Choroid plexus epithelial cell (primary cell): ENCODE results near the gene RSL1D1.

ENCODE experiments used
- DNase-seq: peaks from one replicate; pipeline ENCODE4 v3.0.0-alpha.2; 2010; ENCODE audit warnings: low read depth
- H3K4me3 ChIP-seq: 2 replicates; pipeline ENCODE4 v1.5.1; 2011; ENCODE audit warnings: low read depth, mild to moderate bottlenecking, control low read depth, low read length, moderate library complexity
- TF ChIP-seq, protein P1 (sequence below): conservative IDR thresholded peaks from 2 replicates; pipeline ENCODE4 v1.5.1; 2011; ENCODE audit warnings: low read depth, mild to moderate bottlenecking, control low read depth, inconsistent platforms, low read length, moderate library complexity

RSL1D1 gene

DNA sequence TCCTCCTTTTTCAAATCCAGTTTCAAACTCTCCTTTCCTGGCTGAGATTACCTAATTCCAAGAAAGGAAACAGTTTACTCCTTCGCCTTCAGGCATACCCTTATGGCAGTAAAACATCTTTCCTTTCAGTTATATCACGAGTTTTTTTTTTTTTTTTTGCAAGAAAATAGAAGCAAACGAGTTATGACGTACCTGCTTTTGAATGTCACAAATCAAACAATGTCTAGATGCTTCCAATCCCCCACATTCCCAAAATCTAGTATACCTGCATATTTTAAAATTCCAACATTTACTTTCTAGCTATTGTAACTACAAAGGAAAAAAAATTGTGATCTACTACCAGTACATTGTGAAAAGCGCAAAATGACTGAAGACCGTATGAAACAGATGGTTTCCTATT is 35.5 kb upstream of the RSL1D1 start:
- no peak overlapping the region for H3K4me3 ChIP-seq
- TF ChIP-seq, protein P1, sequence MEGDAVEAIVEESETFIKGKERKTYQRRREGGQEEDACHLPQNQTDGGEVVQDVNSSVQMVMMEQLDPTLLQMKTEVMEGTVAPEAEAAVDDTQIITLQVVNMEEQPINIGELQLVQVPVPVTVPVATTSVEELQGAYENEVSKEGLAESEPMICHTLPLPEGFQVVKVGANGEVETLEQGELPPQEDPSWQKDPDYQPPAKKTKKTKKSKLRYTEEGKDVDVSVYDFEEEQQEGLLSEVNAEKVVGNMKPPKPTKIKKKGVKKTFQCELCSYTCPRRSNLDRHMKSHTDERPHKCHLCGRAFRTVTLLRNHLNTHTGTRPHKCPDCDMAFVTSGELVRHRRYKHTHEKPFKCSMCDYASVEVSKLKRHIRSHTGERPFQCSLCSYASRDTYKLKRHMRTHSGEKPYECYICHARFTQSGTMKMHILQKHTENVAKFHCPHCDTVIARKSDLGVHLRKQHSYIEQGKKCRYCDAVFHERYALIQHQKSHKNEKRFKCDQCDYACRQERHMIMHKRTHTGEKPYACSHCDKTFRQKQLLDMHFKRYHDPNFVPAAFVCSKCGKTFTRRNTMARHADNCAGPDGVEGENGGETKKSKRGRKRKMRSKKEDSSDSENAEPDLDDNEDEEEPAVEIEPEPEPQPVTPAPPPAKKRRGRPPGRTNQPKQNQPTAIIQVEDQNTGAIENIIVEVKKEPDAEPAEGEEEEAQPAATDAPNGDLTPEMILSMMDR: no peak
- DNase-seq: no peak

DNA sequence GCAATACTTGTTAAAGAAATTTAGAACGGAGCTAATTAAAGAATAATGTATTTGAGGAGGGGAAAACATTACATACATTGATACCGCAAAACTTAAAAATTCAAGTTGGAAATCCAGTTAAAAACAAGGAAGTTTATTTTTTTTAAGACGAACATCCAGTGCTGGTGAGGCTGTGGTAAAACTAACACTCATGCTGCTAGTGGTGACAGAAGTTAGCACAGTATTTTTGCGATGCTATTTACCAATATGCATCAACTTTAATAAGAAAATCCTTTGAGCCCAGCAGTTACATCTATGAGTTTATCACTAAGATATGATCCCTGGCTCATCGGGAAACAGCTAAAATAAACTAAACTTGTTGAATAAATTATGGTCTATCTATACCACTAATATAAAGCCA is 32.7 kb upstream of the RSL1D1 start:
- H3K4me3 ChIP-seq: no peak overlapping the region
- TF ChIP-seq, protein P1: no peak
- DNase-seq: no peak

DNA sequence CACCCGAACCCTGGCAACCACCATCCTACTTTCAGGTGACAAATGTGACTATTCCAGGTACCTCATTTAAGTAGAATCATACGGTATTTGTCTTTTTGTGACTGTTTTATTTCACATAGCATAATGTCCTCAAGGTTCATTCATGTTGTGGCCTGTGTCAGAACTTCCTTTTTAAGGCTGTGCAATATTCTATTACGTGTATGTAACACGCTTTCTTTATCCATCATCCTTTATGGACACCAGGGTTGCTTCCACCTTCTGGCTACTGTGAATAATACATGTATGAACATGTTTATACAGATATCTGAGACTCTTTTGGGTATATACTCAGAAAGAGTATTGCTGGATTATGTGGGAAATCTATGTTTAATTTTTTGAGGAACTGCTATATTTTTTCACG is 28.7 kb upstream of the RSL1D1 start:
- no peak for DNase-seq
- H3K4me3 ChIP-seq: no peak overlapping the region
- TF ChIP-seq, protein P1: no peak

DNA sequence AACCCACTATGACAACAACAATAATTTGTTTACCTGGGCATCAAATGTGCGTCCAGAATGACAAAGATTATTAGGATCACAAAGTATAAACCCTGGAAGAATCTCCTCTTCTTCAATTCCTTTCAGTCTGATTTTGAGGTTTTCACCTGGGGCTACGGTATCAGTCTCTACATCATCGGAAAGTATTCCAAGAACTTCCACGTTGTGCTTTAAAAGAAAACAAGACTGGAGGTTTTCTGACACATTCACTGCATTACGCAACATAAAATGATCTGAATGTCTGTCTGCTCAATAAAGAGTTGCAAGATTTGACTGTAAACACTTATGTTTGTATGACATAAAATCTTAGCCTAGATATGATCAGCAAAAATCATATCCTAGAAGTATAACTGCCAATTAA is 26.0 kb upstream of the RSL1D1 start:
- no peak overlapping the region for H3K4me3 ChIP-seq
- DNase-seq: peak; percentile 79
- TF ChIP-seq, protein P1: no peak

DNA sequence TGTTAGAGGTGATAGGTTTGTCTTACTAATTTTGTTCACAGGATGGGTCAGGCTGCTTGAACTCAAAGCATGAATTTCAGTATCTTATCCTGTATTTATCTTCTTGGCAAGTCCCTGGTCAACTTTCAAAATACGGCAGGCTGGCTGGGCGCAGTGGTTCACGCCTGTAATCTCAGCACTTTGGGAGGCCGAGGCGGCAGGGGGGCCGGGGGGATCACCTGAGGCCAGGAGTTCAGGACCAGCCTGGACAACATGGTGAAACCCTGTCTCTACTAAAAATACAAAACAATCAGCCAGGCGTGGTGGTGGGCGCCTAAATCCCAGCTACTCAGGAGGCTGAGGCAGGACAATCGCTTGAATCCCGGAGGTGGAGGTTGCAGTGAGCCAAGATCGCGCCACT is 25.0 kb upstream of the RSL1D1 start:
- TF ChIP-seq, protein P1: no peak
- DNase-seq: no peak
- no peak overlapping the region for H3K4me3 ChIP-seq

DNA sequence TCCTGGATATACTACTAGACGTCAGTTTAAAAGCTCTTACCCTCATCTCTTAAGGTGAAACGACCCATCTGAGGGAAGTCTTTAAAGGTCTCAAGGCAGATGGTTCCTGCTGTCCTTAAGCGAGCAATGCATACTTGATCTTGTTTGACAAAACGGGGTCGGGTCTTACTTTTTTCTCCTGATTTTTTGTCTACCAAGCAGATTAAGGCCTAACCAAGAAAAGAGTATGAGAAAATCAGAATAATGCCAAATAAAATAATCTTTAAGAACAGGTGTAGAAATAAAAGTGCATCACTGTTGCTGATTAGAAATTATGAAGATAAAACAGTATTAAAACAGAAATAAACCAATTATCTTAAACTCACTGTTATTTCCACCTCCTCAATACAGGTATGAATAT is 24.4 kb upstream of the RSL1D1 start:
- H3K4me3 ChIP-seq: no peak overlapping the region
- no peak for DNase-seq
- TF ChIP-seq, protein P1: no peak

DNA sequence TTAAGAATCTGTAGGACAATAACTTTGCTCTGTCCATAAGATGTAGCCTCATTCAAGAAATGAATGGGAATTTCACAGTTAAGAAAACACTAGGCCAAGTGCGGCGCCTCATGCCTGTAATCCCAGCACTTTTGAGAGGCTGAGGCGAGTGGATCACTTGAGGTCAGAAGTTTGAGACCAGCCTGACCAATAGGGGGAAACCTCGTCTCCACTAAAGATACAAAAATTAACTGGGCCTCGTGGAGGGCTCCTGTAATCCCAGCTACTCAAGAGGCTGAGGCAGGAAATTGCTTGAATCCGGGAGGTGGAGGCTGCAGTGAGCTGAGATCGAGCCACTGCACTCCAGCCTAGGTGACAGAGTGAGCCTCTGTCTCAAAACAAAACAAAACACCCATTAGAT is 19.9 kb upstream of the RSL1D1 start:
- DNase-seq: peak; percentile 59

More for the DNA sequence above, 19.9 kb upstream of the RSL1D1 start:
- TF ChIP-seq, protein P1: peak; percentile 36
- H3K4me3 ChIP-seq: no peak overlapping the region
